ENCODE data around the gene KSR1. TPM values are rescaled to one million over a fixed set of nuclear protein-coding genes. Genes with fewer than 3 reads are reported as not detected.

KSR1 gene
- total RNA-seq, 2 experiments from 2014 or later: 44.4 to 47.6 TPM

DNA sequence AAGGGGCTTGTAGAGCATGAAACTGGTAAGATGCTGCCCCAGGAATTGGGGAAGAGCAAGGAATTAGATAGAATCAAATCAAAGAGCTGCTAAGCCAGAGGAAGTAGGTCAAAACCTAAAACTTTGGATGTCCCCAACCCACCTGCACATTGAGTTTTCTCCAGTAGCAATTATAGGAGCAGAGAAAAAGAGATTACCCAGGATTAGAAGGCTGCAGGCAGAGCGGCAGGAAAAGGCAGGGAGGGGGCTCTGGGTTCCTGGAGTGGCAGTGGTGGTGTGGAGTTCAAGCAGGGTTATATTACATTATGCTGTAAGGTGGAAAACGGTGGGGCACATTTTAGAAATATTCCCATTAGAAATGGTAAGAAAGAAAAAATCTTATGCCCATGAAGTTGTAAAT lies 68.3 kb downstream of the KSR1 start:
- POLR2A ChIA-PET: no interaction called here
- peaks cover 70% of the 10 kb centered on the region for H3K4me1 Mint-ChIP-seq
- H3K4me3 Mint-ChIP-seq: no peak overlapping the region

DNA sequence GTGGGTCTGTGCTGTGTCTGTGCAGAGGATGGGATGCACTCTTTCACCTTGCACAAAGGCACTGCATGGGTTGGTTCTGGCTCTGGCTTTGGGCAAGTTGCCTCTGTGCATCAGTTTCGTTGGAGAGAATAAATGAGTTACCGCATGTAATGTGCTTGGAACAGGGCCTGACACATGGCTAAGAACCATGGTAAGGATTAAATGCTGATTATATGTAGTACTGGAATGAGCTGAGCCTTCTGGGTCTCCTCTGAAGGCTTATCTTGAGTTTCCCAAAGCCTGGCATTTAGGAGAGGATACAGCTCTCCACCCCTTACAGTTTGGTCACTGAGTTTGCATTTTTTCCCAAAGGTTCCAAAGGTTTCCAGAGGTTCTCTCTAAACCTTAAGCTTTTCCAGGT lies 69.1 kb downstream of the KSR1 start:
- ChIA-PET CTCF (no interaction called here), POLR2A (interaction anchor here (0.9 kb wide), 1 partner anchor 55 kb away, joined by 3 read pairs; no protein-coding TSS in a partner anchor)
- Mint-ChIP-seq H3K4me1 (peaks cover 73% of the 10 kb centered on the region), H3K27me3 (no peaks in the 10 kb centered on the region), H3K36me3 (ENCODE audit: low read depth) (peaks cover 4% of the 10 kb centered on the region), H3K4me3 (no peak overlapping the region), H3K9me3 (no peaks in the 10 kb centered on the region), H3K27ac (no peak overlapping the region)
- no peak for DNase-seq

More for the DNA sequence above, 68.3 kb downstream of the KSR1 start:
- CTCF ChIA-PET: no interaction called here
- Mint-ChIP-seq H3K27ac (no peak overlapping the region), H3K27me3 (no peaks in the 10 kb centered on the region), H3K36me3 (ENCODE audit: low read depth) (peaks cover 4% of the 10 kb centered on the region), H3K9me3 (no peaks in the 10 kb centered on the region)
- DNase-seq: no peak

DNA sequence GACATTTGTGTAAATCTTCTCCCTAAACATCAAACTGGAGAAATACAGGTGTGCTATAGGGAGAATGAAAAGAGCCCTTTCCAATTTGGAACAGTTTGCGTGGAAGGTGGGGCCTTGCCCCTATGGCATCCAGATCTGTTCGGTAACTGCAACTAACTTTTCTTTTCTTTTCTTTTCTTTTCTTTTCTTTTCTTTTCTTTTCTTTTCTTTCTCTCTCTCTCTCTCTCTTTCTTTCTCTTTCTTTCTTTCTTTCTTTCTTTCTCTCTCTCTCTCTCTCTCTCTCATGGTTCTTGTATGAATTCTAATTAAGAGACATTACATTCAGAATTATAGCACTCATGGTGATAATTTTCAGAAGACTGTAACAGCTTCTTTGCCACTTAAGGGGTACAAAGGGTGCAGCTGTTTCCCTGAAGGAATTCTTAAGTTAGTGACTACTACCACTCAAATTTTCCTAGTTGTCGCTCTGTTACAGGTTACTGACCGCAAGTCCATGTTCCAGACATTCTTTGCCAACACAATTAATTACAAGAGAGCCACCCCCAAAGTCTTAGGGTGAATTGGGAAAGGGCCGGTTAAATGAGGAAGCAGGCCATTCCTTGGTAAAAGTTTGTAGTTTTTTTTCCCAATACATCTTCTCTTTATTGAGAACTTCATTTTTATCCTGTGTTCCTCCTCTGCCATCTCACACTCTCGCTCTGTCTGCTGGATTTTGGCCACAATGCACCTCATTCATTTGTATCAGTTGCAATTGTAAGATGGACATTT lies 69.8 kb downstream of the KSR1 start:
- H3K36me3 Mint-ChIP-seq (ENCODE audit: low read depth): peaks cover 4% of the 10 kb centered on the region
- peaks cover 73% of the 10 kb centered on the region for H3K4me1 Mint-ChIP-seq
- H3K9me3 Mint-ChIP-seq: no peaks in the 10 kb centered on the region
- no peaks in the 10 kb centered on the region for H3K27me3 Mint-ChIP-seq
- CTCF ChIA-PET: no interaction called here
- H3K4me3 Mint-ChIP-seq: no peak overlapping the region
- POLR2A ChIA-PET: interaction anchor here (0.9 kb wide), 1 partner anchor 54 kb away, joined by 3 read pairs; no protein-coding TSS in a partner anchor
- no peak for DNase-seq
- H3K27ac Mint-ChIP-seq: no peak overlapping the region

DNA sequence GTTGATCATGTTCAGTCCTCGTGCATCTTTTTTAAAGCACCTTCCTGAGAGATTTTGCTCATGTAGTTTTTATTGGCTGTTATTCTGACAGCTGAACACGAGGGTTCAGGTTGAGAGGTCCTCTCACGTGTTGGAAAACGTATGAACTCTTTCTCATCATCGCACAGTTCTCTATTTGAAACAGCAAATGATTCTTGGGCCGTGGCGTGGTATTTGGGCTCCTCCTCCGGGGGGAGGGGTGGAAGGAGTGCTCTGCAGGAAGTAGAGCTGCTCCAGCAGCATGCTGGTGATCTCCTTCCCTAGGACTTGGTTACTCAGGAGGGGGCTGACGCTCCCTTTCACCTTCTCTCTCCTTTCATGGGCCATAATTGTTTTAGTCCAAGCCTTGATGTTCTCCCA lies 70.4 kb downstream of the KSR1 start:
- Mint-ChIP-seq H3K4me3 (no peak overlapping the region), H3K9me3 (no peaks in the 10 kb centered on the region), H3K27ac (no peak overlapping the region), H3K4me1 (peaks cover 76% of the 10 kb centered on the region), H3K36me3 (ENCODE audit: low read depth) (peaks cover 4% of the 10 kb centered on the region), H3K27me3 (no peaks in the 10 kb centered on the region)
- peak; percentile 53 for DNase-seq
- CTCF ChIA-PET: no interaction called here
- POLR2A ChIA-PET: no interaction called here

DNA sequence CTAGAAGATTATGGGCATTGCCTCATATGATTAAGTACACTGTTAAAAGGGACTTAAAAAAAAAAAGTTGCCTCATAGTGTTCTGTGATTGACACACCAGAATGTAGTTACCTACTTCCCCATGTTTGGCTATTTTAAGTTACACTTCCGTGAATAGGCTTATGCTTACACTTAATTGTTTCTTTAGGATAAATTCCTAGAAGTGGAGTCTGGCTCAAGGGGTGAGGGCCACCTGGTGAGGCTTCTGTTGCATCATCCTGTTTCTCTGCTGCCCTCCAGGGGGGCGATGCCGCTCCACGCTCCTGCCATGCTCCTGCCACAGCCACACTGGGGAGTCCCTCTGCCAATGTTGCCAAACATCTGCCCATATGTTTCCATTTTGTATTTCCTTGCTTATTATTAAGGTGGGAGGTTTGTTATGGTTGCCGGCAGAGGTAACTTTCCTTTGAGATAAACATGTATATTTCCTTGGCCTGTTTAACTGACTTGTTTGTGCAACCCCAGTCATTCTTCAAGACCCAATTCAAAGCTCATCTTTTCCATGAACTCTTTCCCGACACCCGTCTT lies 73.1 kb downstream of the KSR1 start:
- Mint-ChIP-seq H3K4me3 (no peak overlapping the region), H3K36me3 (ENCODE audit: low read depth) (no peaks in the 10 kb centered on the region), H3K27me3 (no peaks in the 10 kb centered on the region), H3K4me1 (peaks cover 66% of the 10 kb centered on the region), H3K27ac (peak overlapping the region; percentile 28), H3K9me3 (no peaks in the 10 kb centered on the region)
- ChIA-PET POLR2A (no interaction called here), CTCF (no interaction called here)
- DNase-seq: no peak

DNA sequence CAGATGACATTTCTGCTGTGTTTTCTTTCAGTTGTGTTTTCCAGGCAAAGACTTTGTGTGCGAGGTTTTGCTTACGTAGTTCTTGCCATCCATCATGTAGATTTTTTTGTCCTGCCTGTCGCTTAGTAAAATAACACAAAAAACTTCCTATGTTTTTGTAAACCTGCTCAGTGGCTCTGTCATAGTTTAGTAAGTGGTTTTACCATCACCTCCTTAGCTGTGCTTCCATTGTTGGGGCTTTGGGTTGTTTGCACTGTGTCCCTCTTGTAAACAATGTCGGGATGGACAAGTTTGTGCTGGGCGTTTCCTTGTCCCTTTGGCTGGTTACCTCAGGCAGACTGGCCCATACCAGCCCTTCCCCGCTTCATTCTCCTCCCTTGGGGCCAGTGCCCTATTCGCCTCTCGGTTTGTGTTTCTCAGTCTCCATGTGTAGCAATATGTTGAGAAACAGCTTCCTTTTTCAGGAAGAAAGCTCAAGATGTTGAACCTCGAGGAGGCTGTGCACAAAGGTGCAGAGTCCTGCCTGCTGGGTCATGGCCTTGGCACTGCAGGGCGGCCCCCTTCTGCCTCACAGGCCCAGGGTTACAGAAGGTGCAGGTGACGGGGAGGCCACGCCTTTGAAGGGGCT lies 74.6 kb downstream of the KSR1 start:
- Mint-ChIP-seq H3K4me1 (peaks cover 56% of the 10 kb centered on the region), H3K36me3 (ENCODE audit: low read depth) (no peaks in the 10 kb centered on the region), H3K9me3 (no peaks in the 10 kb centered on the region), H3K4me3 (no peak overlapping the region), H3K27me3 (no peaks in the 10 kb centered on the region), H3K27ac (no peak overlapping the region)
- DNase-seq: no peak
- ChIA-PET POLR2A (no interaction called here), CTCF (interaction anchor here (1.7 kb wide), 1 partner anchor 69 kb away, joined by 4 read pairs; no protein-coding TSS in a partner anchor)

DNA sequence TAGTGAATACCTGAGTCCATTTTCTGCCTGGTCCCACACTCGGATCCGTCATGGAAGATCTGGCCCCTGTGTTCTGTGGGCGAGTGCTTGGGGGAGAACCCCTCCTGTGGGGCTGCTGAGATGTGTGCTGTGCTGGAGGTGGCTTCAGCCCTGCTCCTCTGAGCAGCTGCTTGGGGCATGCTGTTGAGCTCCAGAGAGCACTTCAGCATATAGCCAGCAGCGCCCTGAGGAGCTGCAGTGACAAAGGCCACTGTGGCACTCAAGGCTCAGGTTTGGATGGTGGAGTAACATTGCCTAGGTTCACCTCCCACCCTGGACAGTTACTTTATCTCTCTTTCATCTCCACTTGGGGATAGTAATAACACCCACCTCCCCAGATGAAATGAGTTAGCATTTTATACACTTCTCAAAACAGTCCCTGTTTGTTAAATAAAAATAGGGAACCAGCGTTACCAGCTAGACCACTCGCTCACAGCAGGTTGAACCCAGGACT lies 75.3 kb downstream of the KSR1 start:
- Mint-ChIP-seq H3K36me3 (ENCODE audit: low read depth) (no peaks in the 10 kb centered on the region), H3K27ac (no peak overlapping the region), H3K4me1 (peaks cover 50% of the 10 kb centered on the region), H3K4me3 (no peak overlapping the region), H3K27me3 (no peaks in the 10 kb centered on the region), H3K9me3 (no peaks in the 10 kb centered on the region)
- no peak for DNase-seq
- ChIA-PET POLR2A (interaction anchor here (0.9 kb wide), 1 partner anchor 74 kb away, joined by 4 read pairs; no protein-coding TSS in a partner anchor), CTCF (interaction anchor here (1.7 kb wide), 1 partner anchor 68 kb away, joined by 4 read pairs; no protein-coding TSS in a partner anchor)

DNA sequence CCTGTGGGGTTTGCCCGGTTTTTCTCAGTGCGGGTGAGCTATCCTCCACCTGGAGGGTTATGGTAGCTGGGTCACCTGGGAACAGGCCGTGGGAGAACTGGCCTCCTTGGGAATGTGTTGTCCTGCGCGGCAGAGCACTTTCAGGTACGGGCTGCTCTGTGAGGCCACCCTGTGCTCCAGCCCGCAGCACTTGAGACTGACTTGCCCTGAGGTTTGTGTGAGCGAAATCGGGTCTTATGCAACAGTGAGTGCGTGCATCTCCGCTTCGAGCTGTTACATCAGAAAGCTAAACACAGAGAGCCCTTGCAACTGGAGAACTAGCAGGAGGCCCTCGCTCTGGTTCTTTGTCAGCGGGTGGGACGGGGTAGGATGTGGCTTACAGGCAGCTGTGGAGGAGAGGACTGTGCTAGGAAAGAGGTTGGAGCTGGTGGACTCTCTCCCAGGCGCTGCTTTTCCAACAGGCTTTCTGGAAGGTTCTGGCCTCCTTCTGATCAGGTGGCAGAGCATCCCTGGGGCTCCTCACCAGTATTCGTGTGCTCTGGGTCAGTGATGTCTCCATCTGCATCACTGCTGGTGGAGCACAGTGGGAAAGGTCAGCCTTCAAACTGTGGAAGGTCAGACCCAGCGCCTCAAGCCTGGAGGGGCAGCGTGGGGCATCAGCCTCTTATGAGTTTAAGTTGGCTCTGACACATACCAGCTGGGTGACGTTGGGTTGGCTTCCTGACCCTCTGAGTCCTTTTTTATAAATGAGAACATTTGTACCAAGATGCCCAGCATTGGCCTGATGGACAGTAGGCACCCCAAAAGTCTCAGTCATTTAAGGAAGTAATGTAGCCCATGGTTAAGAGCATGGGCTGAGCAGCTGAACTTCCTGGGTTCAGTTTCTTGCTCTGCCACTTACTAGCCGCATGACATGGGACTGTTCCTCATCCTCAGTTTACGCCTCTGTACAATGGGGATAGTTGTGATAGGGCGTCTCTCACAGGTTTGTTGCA lies 76.3 kb downstream of the KSR1 start:
- Mint-ChIP-seq H3K36me3 (ENCODE audit: low read depth) (no peaks in the 10 kb centered on the region), H3K27me3 (no peaks in the 10 kb centered on the region), H3K4me3 (no peak overlapping the region), H3K9me3 (no peaks in the 10 kb centered on the region), H3K27ac (no peak overlapping the region), H3K4me1 (peaks cover 46% of the 10 kb centered on the region)
- POLR2A ChIA-PET: interaction anchor here (0.9 kb wide), 1 partner anchor 75 kb away, joined by 4 read pairs; no protein-coding TSS in a partner anchor
- no peak for DNase-seq
- CTCF ChIA-PET: interaction anchor here (1.7 kb wide), 1 partner anchor 67 kb away, joined by 4 read pairs; no protein-coding TSS in a partner anchor

DNA sequence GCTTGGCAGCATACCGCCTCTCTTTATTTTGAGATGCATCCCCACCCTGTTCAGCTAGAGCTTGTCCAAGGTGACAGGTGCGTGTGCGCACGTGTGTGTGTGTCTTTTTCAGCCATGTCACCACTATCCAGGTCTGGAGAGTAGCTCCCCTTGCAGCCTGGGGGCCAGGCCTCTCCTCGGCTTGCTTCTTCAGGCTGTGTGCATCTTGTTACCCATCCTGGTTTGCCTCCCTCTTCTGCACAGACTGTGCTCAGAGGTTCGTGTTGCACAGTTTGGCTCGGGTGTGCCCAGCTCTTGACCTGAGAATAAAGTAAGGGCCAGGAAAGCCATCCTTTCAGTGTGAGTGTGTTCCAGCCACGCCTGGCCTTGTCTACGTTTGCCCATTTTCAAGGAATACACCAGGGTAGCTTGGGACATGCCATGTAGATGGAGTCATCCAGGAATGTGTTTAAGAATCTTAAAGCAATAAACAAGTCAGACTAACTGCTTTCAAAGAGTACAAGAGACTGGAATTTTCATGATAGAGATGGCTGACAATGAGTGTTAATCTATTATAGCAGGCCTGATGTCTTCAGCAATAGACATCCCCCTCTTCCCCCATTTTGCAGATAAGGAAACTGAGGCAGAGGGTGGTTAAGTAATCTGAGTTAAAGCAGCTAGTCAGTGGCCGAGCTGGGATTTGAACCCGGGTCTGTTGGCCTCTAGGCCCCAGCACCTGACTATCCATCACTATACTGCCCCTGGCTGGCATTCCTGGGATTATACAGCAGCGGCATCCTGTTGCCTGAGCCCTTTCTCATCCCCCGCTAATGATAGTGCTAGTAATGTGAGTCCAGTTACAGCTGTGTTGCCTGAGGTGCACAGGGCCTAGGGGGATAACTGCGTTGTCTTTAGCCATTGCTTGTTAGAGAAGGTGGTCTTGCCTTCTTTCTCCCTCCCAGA lies 77.9 kb downstream of the KSR1 start:
- ChIA-PET POLR2A (no interaction called here), CTCF (interaction anchor here (0.5 kb wide), 1 partner anchor 146 kb away, joined by 5 read pairs; no protein-coding TSS in a partner anchor)
- Mint-ChIP-seq H3K4me1 (peaks cover 32% of the 10 kb centered on the region), H3K36me3 (ENCODE audit: low read depth) (no peaks in the 10 kb centered on the region), H3K9me3 (no peaks in the 10 kb centered on the region), H3K27ac (no peak overlapping the region), H3K4me3 (no peak overlapping the region), H3K27me3 (no peaks in the 10 kb centered on the region)
- DNase-seq: no peak

DNA sequence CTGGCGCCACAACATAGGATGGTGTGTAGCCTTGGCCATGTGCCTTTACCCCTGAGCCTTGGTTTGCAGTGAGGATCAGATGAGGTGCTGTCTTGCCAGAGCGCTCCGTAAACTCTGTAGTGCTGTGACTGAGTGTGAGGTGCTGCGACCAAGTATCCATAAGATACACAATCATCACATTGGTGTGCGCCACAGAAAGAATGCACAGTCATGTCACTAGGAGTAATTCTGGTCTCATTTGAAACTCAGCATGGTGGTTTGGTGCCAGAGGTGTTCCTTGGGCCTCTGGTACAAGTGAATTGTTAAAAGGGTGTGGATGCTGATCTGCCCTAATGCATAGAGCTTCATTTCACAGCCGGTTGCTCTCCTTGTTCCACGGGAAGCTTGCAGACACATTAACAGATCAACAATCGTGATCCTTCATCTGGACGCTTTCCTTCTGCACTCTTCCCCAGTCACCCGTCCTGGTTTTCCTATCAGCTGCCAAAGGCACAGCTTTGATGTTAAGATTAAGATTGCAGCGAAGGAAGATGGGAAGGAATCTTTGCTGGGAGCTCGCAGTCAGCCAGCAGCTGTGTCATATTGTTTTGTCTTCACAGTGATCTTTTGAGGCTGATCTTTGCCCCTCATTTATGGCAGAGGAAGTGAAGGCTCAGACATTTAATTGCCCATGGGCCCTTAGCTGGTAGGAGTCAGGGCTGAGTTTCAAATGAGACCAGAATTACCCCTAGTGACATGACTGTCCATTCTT lies 79.1 kb downstream of the KSR1 start:
- DNase-seq: no peak
- no peaks in the 10 kb centered on the region for H3K9me3 Mint-ChIP-seq
- H3K36me3 Mint-ChIP-seq (ENCODE audit: low read depth): no peaks in the 10 kb centered on the region
- H3K4me3 Mint-ChIP-seq: no peak overlapping the region
- H3K4me1 Mint-ChIP-seq: peaks cover 32% of the 10 kb centered on the region
- CTCF ChIA-PET: interaction anchor here (0.5 kb wide), 1 partner anchor 147 kb away, joined by 5 read pairs; no protein-coding TSS in a partner anchor
- H3K27me3 Mint-ChIP-seq: no peaks in the 10 kb centered on the region
- no peak overlapping the region for H3K27ac Mint-ChIP-seq
- POLR2A ChIA-PET: no interaction called here

DNA sequence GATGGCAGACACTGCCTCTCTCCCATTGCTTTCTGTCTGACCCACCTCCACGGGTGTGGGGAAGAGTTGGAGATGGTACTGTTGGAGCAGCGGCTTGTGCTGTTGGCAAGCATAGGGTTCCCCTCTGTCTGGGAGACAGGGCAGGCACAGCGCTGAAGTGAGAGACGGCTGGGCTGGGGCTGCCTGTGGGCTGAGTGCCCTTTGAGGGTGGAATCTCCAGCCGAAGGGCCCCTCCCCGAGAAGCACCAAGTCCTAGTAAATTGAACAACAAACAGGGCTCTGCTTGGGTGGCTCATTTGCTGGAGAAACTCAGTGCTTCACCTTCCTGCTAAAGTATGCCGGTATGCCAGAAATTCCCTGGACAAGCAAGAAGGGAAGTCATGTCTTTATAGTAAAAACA lies 79.7 kb downstream of the KSR1 start:
- no peaks in the 10 kb centered on the region for H3K27me3 Mint-ChIP-seq
- H3K4me1 Mint-ChIP-seq: peaks cover 32% of the 10 kb centered on the region
- no peak for DNase-seq
- POLR2A ChIA-PET: no interaction called here
- no peak overlapping the region for H3K27ac Mint-ChIP-seq
- H3K9me3 Mint-ChIP-seq: no peaks in the 10 kb centered on the region
- CTCF ChIA-PET: no interaction called here
- H3K4me3 Mint-ChIP-seq: no peak overlapping the region
- H3K36me3 Mint-ChIP-seq (ENCODE audit: low read depth): no peaks in the 10 kb centered on the region

Measured in activated CD4-positive, alpha-beta memory T cell treated with anti-CD3 and anti-CD28 coated beads, Interleukin-2, amount 10 ng/mL, durations not matched to agents 7 days and 5 days (primary cell).